Peyer's patch (tissue), 4 donors: ENCODE results near the gene TTC38.
"Not testable (repeated sequence)": the region's sequence is repeated elsewhere in the genome, so short reads cannot be mapped to it uniquely, and the experiment has no call there.

ENCODE experiments used
- POLR2A ChIP-seq, 2 donors: fragments of 450-650 bp; IDR thresholded peaks; one replicate each; pipeline ENCODE4 v1.5.1; 2017; ENCODE audit warnings: antibody characterized with exemption in 2 of 2, mild to moderate bottlenecking in 2 of 2, moderate library complexity in 2 of 2
- TF ChIP-seq, protein P1 (sequence below), 6 experiments: fragments of 450-650 bp in 4 of 6; fragments of 200-600 bp in 2 of 6; sonication (generic) in 1 of 6; IDR thresholded peaks; one replicate each; pipeline ENCODE4 v1.5.1; 2017 to 2019; ENCODE audit warnings: antibody characterized with exemption in 6 of 6, mild to moderate bottlenecking in 3 of 6, moderate library complexity in 1 of 6

DNA sequence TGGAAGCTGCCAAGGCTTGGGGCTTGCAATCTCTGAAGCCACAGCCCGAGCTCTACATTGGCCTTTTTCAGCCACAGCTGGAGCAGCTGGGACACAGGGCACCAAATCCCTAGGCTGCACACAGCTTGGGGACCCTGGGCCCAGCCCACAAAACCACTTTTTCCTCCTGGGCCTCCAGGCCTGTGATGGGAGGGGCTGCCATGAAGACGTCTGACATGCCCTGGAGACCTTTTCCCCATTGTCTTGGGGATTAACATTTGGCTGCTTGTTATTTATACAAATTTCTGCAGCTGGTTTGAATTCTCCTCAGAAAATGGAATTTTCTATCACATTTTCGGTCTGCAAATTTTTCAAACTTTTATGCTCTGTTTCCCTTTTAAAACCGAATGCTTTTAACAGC lies 2.2 kb upstream of the TTC38 start:
- TF ChIP-seq, protein P1, sequence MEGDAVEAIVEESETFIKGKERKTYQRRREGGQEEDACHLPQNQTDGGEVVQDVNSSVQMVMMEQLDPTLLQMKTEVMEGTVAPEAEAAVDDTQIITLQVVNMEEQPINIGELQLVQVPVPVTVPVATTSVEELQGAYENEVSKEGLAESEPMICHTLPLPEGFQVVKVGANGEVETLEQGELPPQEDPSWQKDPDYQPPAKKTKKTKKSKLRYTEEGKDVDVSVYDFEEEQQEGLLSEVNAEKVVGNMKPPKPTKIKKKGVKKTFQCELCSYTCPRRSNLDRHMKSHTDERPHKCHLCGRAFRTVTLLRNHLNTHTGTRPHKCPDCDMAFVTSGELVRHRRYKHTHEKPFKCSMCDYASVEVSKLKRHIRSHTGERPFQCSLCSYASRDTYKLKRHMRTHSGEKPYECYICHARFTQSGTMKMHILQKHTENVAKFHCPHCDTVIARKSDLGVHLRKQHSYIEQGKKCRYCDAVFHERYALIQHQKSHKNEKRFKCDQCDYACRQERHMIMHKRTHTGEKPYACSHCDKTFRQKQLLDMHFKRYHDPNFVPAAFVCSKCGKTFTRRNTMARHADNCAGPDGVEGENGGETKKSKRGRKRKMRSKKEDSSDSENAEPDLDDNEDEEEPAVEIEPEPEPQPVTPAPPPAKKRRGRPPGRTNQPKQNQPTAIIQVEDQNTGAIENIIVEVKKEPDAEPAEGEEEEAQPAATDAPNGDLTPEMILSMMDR (IDR thresholded peaks at IDR 0.05): not testable (repeated sequence)
- TF ChIP-seq POLR2A (IDR thresholded peaks at IDR 0.05): not testable (repeated sequence)
